ENCODE data around the gene VAMP2.

The VAMP2 gene

GRCh38 chr17:8162233-8162996 lies at the start of gene VAMP2:
Gene VAMP2 (minus strand): TSS chr17:8162948. CDS start chr17:8162879, 69 bp downstream.
- peak in 52 of 58 donors; percentile 16 to 86 (median 69) for DNase-seq

GRCh38 chr17:8210761-8211458 lies 48.2 kb upstream of the VAMP2 start:
- no peak for DNase-seq

- peak in 57 of 58 donors; percentile 5 to 93 (median 81) for DNase-seq
These were observed 47.4 kb upstream of the VAMP2 start, which contains the start of gene AURKB for GRCh38 chr17:8209907-8210760. Gene AURKB (minus strand): TSS chr17:8210575. CDS start chr17:8210224, 351 bp downstream.

GRCh38 chr17:8206536-8206935 lies 43.8 kb upstream of the VAMP2 start:
- DNase-seq, result no peak

- DNase-seq, result no peak
These were observed 42.2 kb upstream of the VAMP2 start for GRCh38 chr17:8204761-8205555.

- DNase-seq, result peak; percentile 37 to 98 (median 91)
These were observed 29.5 kb upstream of the VAMP2 start for GRCh38 chr17:8192070-8192815.

GRCh38 chr17:8190506-8190905 lies 27.8 kb upstream of the VAMP2 start:
- DNase-seq, result no peak

GRCh38 chr17:8189711-8190477 lies 27.1 kb upstream of the VAMP2 start, which contains the start of gene BORCS6:
Gene BORCS6 (minus strand): TSS chr17:8190180. CDS start chr17:8190140, 40 bp downstream.
- peak; percentile 85 to 100 (median 98) for DNase-seq

- peak in 7 of 58 donors; percentile 11 to 52 (median 32) for DNase-seq
These were observed 26.4 kb upstream of the VAMP2 start for GRCh38 chr17:8189041-8189710.

- DNase-seq, result peak in 5 of 58 donors; percentile 7 to 36 (median 13)
These were observed 25.6 kb upstream of the VAMP2 start for GRCh38 chr17:8188263-8188839.

- DNase-seq, result peak; percentile 15 to 95 (median 80)
These were observed 24.9 kb upstream of the VAMP2 start for GRCh38 chr17:8187517-8188262.

GRCh38 chr17:8186787-8187516 lies 24.2 kb upstream of the VAMP2 start:
- peak; percentile 65 to 97 (median 90) for DNase-seq

GRCh38 chr17:8186446-8186786 lies 23.7 kb upstream of the VAMP2 start:
- peak in 1 of 58 donors; percentile 72 for DNase-seq

- peak in 57 of 58 donors; percentile 42 to 92 (median 82) for DNase-seq
These were observed 23.1 kb upstream of the VAMP2 start for GRCh38 chr17:8185582-8186445.

- no peak for DNase-seq
These were observed 14.4 kb upstream of the VAMP2 start for GRCh38 chr17:8176998-8177731.
